H9 (cell line): ENCODE measurements around the gene POU2AF1. TPM values are rescaled to one million over a fixed set of nuclear protein-coding genes. Genes with fewer than 3 reads are reported as not detected.

ENCODE experiments used
- DNase-seq: peaks from one replicate; pipeline ENCODE4 v3.0.0-alpha.2; 2017
- H2AFZ ChIP-seq: one replicate; pipeline ENCODE4 v1.6.1; 2013; ENCODE audit warnings: mild to moderate bottlenecking, low read length, control low read depth, moderate library complexity
- H2AK5ac ChIP-seq: 2 replicates; pipeline ENCODE4 v1.6.1; 2013; ENCODE audit warnings: low read length, control low read depth, mixed read lengths; ENCODE audit not compliant: insufficient read length
- H2BK120ac ChIP-seq: one replicate; pipeline ENCODE4 v1.6.1; 2013; ENCODE audit warnings: low read depth, mild to moderate bottlenecking, low read length, control low read depth, inconsistent platforms; ENCODE audit not compliant: poor library complexity, severe bottlenecking
- H2BK12ac ChIP-seq: 2 replicates; pipeline ENCODE4 v1.6.1; 2013; ENCODE audit warnings: low read length, control low read depth, mixed read lengths, low read depth; ENCODE audit not compliant: insufficient read length
- H2BK15ac ChIP-seq: 2 replicates; pipeline ENCODE4 v1.6.1; 2013; ENCODE audit warnings: low read depth, low read length, control low read depth
- H2BK20ac ChIP-seq: one replicate; pipeline ENCODE4 v1.6.1; 2013; ENCODE audit warnings: low read depth, mild to moderate bottlenecking, low read length, control low read depth, inconsistent platforms; ENCODE audit not compliant: poor library complexity, severe bottlenecking
- H2BK5ac ChIP-seq: 2 replicates; pipeline ENCODE4 v1.6.1; 2013; ENCODE audit warnings: low read length, control low read depth, mixed read lengths; ENCODE audit not compliant: insufficient read length
- H3K14ac ChIP-seq: 2 replicates; pipeline ENCODE4 v1.6.1; 2013; ENCODE audit warnings: low read length, control low read depth; ENCODE audit not compliant: insufficient read depth
- H3K18ac ChIP-seq: 2 replicates; pipeline ENCODE4 v1.6.1; 2013; ENCODE audit warnings: low read depth, mild to moderate bottlenecking, mixed read lengths, low read length, control low read depth; ENCODE audit not compliant: insufficient read length
- H3K23ac ChIP-seq: 2 replicates; pipeline ENCODE4 v1.6.1; 2013; ENCODE audit warnings: low read length, control low read depth, mixed read lengths, low read depth; ENCODE audit not compliant: insufficient read length
- H3K23me2 ChIP-seq: 2 replicates; pipeline ENCODE4 v1.6.1; 2013; ENCODE audit warnings: low read depth, mild to moderate bottlenecking, mixed read lengths, low read length, control low read depth; ENCODE audit not compliant: insufficient read length, poor library complexity, severe bottlenecking
- H3K27ac ChIP-seq: 2 replicates; pipeline ENCODE4 v1.5.1; 2013; ENCODE audit warnings: low read length, control low read depth, mixed read lengths, low read depth; ENCODE audit not compliant: insufficient read length
- H3K27me3 ChIP-seq: 2 replicates; pipeline ENCODE4 v1.6.1; 2013; ENCODE audit warnings: low read length, control low read depth, inconsistent platforms; ENCODE audit not compliant: insufficient read depth
- H3K4ac ChIP-seq: 2 replicates; pipeline ENCODE4 v1.6.1; 2013; ENCODE audit warnings: low read depth, mild to moderate bottlenecking, control low read depth, inconsistent platforms, low read length, moderate library complexity
- H3K4me1 ChIP-seq: 2 replicates; pipeline ENCODE4 v1.6.1; 2013; ENCODE audit warnings: low read length, control low read depth, inconsistent platforms; ENCODE audit not compliant: insufficient read depth
- H3K4me2 ChIP-seq: 2 replicates; pipeline ENCODE4 v1.6.1; 2013; ENCODE audit warnings: low read length, control low read depth, mixed read lengths; ENCODE audit not compliant: insufficient read length, insufficient read depth
- H3K56ac ChIP-seq: 2 replicates; pipeline ENCODE4 v1.6.1; 2013; ENCODE audit warnings: low read depth, mild to moderate bottlenecking, mixed read lengths, low read length, control low read depth; ENCODE audit not compliant: insufficient read length
- H3K79me1 ChIP-seq: 2 replicates; pipeline ENCODE4 v1.6.1; 2013; ENCODE audit warnings: low read depth, mild to moderate bottlenecking, moderate library complexity, low read length, control low read depth, inconsistent platforms; ENCODE audit not compliant: insufficient read depth, poor library complexity, severe bottlenecking
- H3K79me2 ChIP-seq: 2 replicates; pipeline ENCODE4 v1.6.1; 2013; ENCODE audit warnings: low read length, control low read depth, inconsistent platforms; ENCODE audit not compliant: insufficient read depth
- H3K9ac ChIP-seq: 2 replicates; pipeline ENCODE4 v1.6.1; 2013; ENCODE audit warnings: low read length, control low read depth, mixed read lengths; ENCODE audit not compliant: insufficient read length; ENCODE audit errors: extremely low read depth
- H3K9me3 ChIP-seq: one replicate; pipeline ENCODE4 v1.6.1; 2013; ENCODE audit warnings: low read depth, low read length, inconsistent platforms; ENCODE audit not compliant: control insufficient read depth
- H3T11ph ChIP-seq: one replicate; pipeline ENCODE4 v1.6.1; 2013; ENCODE audit warnings: mild to moderate bottlenecking, low read length, control low read depth, inconsistent platforms
- H4K20me1 ChIP-seq: one replicate; pipeline ENCODE4 v1.6.1; 2013; ENCODE audit not compliant: control insufficient read depth, insufficient read length, insufficient read depth
- H4K5ac ChIP-seq: 2 replicates; pipeline ENCODE4 v1.6.1; 2013; ENCODE audit warnings: low read depth, mild to moderate bottlenecking, mixed read lengths, low read length, control low read depth; ENCODE audit not compliant: insufficient read length
- H4K8ac ChIP-seq: replicated peaks from 2 replicates; pipeline ENCODE4 v1.6.1; 2013; ENCODE audit warnings: low read length, control low read depth, mixed read lengths, low read depth; ENCODE audit not compliant: insufficient read length
- H4K91ac ChIP-seq: 2 replicates; pipeline ENCODE4 v1.6.1; 2013; ENCODE audit warnings: low read depth, mild to moderate bottlenecking, moderate library complexity, mixed read lengths, low read length, control low read depth; ENCODE audit not compliant: insufficient read length
- H3K27ac Mint-ChIP-seq, 3 experiments: 2 replicates in 2 of 3; 3 replicates in 1 of 3; pipeline ENCODE4 v1.8.0; 2020 to 2021; ENCODE audit warnings: mixed read lengths in 3 of 3, mild to moderate bottlenecking in 1 of 3, moderate library complexity in 1 of 3
- H3K27me3 Mint-ChIP-seq: 2 replicates; pipeline ENCODE4 v1.8.0; 2021; ENCODE audit warnings: low read depth, mild to moderate bottlenecking, moderate library complexity, mixed read lengths
- H3K36me3 Mint-ChIP-seq, 3 experiments: 2 replicates in 2 of 3; 3 replicates in 1 of 3; pipeline ENCODE4 v1.8.0; 2020 to 2021; ENCODE audit warnings: low read depth in 3 of 3, mixed read lengths in 3 of 3; ENCODE audit not compliant: insufficient read depth in 1 of 3
- H3K4me1 Mint-ChIP-seq, 2 experiments: 2 replicates each; pipeline ENCODE4 v1.8.0; 2020; ENCODE audit warnings: mixed read lengths in 2 of 2
- H3K4me3 Mint-ChIP-seq, 2 experiments: 2 replicates in 1 of 2; 3 replicates in 1 of 2; pipeline ENCODE4 v1.8.0; 2020 to 2021; ENCODE audit warnings: mild to moderate bottlenecking in 2 of 2, mixed read lengths in 2 of 2, moderate library complexity in 1 of 2
- H3K9me3 Mint-ChIP-seq, 2 experiments: 2 replicates in 1 of 2; 3 replicates in 1 of 2; pipeline ENCODE4 v1.8.0; 2020; ENCODE audit warnings: mild to moderate bottlenecking in 2 of 2, mixed read lengths in 2 of 2, moderate library complexity in 1 of 2
- CTCF ChIP-seq: fragments of 200-600 bp; sonication (generic); conservative IDR thresholded peaks from 3 replicates; pipeline ENCODE4 v1.8.0; 2021; ENCODE audit warnings: antibody characterized with exemption, mild to moderate bottlenecking
- WGBS: extraction: QIAGEN DNeasy Blood & Tissue Kit; methylation state at CpG from one replicate; pipeline ENCODE4 v1.1.7; 2013; ENCODE audit warnings: missing lambda C conversion rate, low lambda C conversion rate, mixed read lengths; ENCODE audit not compliant: insufficient read length; ENCODE audit errors: extremely low coverage; 5-methylcytosine and 5-hydroxymethylcytosine counted together
- total RNA-seq: library from RNA; stranded (reverse); gene quantifications from 2 replicates; pipeline ENCODE4 v1.2.1, GENCODE V29; 2021

The POU2AF1 gene
- total RNA-seq, 1 experiment from 2014 or later, result not detected

- Histone ChIP-seq H3K23me2 (no peaks in the 10 kb centered on the region), H4K8ac (no peak overlapping the region), H3K9me3 (no peaks in the 10 kb centered on the region), H3T11ph (no peak overlapping the region), H3K14ac (no peak overlapping the region), H3K27me3 (no peaks in the 10 kb centered on the region), H2BK12ac (no peak overlapping the region), H2BK15ac (no peak overlapping the region), H3K27ac (no peak overlapping the region), H2BK5ac (no peak overlapping the region), H3K79me2 (no peaks in the 10 kb centered on the region), H2BK20ac (no peak overlapping the region), H4K5ac (no peak overlapping the region), H3K56ac (no peak overlapping the region), H2AK5ac (no peak overlapping the region), H4K91ac (no peak overlapping the region), H2AFZ (no peak overlapping the region), H3K4me2 (no peak overlapping the region), H3K9ac (no peak overlapping the region), H3K79me1 (no peaks in the 10 kb centered on the region), H3K18ac (no peak overlapping the region), H2BK120ac (no peak overlapping the region), H3K23ac (no peak overlapping the region), H4K20me1 (no peaks in the 10 kb centered on the region), H3K4ac (no peak overlapping the region), H3K4me1 (no peaks in the 10 kb centered on the region)
- Mint-ChIP-seq H3K27me3 (no peaks in the 10 kb centered on the region), H3K4me1 (peaks cover 11 to 12% of the 10 kb centered on the region in 2 experiments), H3K4me3 (no peak overlapping the region), H3K36me3 (no peaks in the 10 kb centered on the region; a peak in 1 of 7 replicates), H3K9me3 (no peaks in the 10 kb centered on the region), H3K27ac (no peak overlapping the region; a peak in 2 of 7 replicates)
- no peak for DNase-seq
- no CpG with 5 or more reads among the region's 8 CpGs for WGBS
- TF ChIP-seq CTCF, result no peak
Measured at GRCh38 chr11:111417011-111417765, 38.1 kb upstream of the POU2AF1 start.
